ENCODE measurements around the gene GLCCI1.

The GLCCI1 gene

GRCh38 chr7:8115547-8116402 is 147.2 kb downstream of the GLCCI1 start:
- no peaks in the 10 kb centered on the region for H3K36me3 ChIP-seq (ENCODE audit: insufficient read depth, low read length)
- peak overlapping the region; percentile 11; the same call in 1 of the 2 replicates for H3K4me2 ChIP-seq (ENCODE audit: low read length)
- H3K79me2 ChIP-seq (ENCODE audit: insufficient read depth, low read length), result no peaks in the 10 kb centered on the region
- H3K9me2 ChIP-seq (ENCODE audit: low read depth, low read length), result no peaks in the 10 kb centered on the region
- H3K4me3 ChIP-seq (ENCODE audit: low read depth, low read length, poor library complexity, severe bottlenecking), result no peak overlapping the region
- no peaks in the 10 kb centered on the region for H4K20me1 ChIP-seq (ENCODE audit: insufficient read depth, low read length)
- no peaks in the 10 kb centered on the region for H3K27me3 ChIP-seq (ENCODE audit: insufficient read depth, low read length)
- no peaks in the 10 kb centered on the region for H3F3A ChIP-seq (ENCODE audit: insufficient read depth, low read length)
- peak overlapping the region; percentile 74 for H3K27ac ChIP-seq (ENCODE audit: low read depth, low read length, poor library complexity, severe bottlenecking)
- TF ChIP-seq CTCF (IDR thresholded peaks at IDR 0.05; ENCODE audit: low read length) (no peak), EZH2 (IDR thresholded peaks at IDR 0.05; ENCODE audit: borderline replicate concordance, low read length) (no peak)
- no peak overlapping the region for H3K9ac ChIP-seq (ENCODE audit: low read length)
- no peak overlapping the region for H2AFZ ChIP-seq (ENCODE audit: low read length)
- peaks cover 24% of the 10 kb centered on the region for H3K4me1 ChIP-seq (ENCODE audit: insufficient read depth, low read length, severe bottlenecking)
- no peaks in the 10 kb centered on the region for H3K9me3 ChIP-seq (ENCODE audit: low read length)

DNA sequence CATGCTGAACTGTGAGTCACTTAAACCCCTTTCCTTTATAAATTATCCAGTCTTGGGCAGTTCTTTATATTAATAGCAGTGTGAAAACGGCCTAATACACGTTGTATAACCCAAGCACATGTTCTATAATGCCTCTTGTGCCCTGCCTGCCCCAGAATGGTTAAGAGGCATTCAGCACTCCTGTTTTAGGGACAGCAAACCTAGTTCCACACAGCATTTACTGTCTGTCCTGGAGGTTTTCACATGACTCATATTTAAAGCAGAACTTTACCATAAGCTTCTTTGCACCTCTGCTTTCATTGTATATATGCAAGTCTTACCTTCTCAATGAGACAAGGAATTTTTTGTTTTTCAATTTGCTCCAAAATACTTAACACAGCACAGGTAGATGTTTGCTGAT is 148.6 kb downstream of the GLCCI1 start:
- no peaks in the 10 kb centered on the region for H3K36me3 ChIP-seq (ENCODE audit: insufficient read depth, low read length)
- no peak overlapping the region for H3K27ac ChIP-seq (ENCODE audit: low read depth, low read length, poor library complexity, severe bottlenecking)
- H3K4me2 ChIP-seq (ENCODE audit: low read length), result no peak overlapping the region
- peaks cover 24% of the 10 kb centered on the region for H3K4me1 ChIP-seq (ENCODE audit: insufficient read depth, low read length, severe bottlenecking)
- no peaks in the 10 kb centered on the region for H4K20me1 ChIP-seq (ENCODE audit: insufficient read depth, low read length)
- no peaks in the 10 kb centered on the region for H3K9me3 ChIP-seq (ENCODE audit: low read length)
- no peak overlapping the region for H2AFZ ChIP-seq (ENCODE audit: low read length)
- no peak overlapping the region for H3K4me3 ChIP-seq (ENCODE audit: low read depth, low read length, poor library complexity, severe bottlenecking)
- TF ChIP-seq EZH2 (IDR thresholded peaks at IDR 0.05; ENCODE audit: borderline replicate concordance, low read length), result no peak
- TF ChIP-seq CTCF (IDR thresholded peaks at IDR 0.05; ENCODE audit: low read length), result no peak
- no peaks in the 10 kb centered on the region for H3K9me2 ChIP-seq (ENCODE audit: low read depth, low read length)
- no peaks in the 10 kb centered on the region for H3F3A ChIP-seq (ENCODE audit: insufficient read depth, low read length)
- no peaks in the 10 kb centered on the region for H3K79me2 ChIP-seq (ENCODE audit: insufficient read depth, low read length)
- H3K27me3 ChIP-seq (ENCODE audit: insufficient read depth, low read length), result no peaks in the 10 kb centered on the region
- H3K9ac ChIP-seq (ENCODE audit: low read length), result no peak overlapping the region

GRCh38 chr7:8119262-8119661 is 150.7 kb downstream of the GLCCI1 start:
- no peaks in the 10 kb centered on the region for H3K9me3 ChIP-seq (ENCODE audit: low read length)
- no peaks in the 10 kb centered on the region for H4K20me1 ChIP-seq (ENCODE audit: insufficient read depth, low read length)
- no peaks in the 10 kb centered on the region for H3K27me3 ChIP-seq (ENCODE audit: insufficient read depth, low read length)
- no peak overlapping the region for H3K4me3 ChIP-seq (ENCODE audit: low read depth, low read length, poor library complexity, severe bottlenecking)
- no peak overlapping the region for H3K27ac ChIP-seq (ENCODE audit: low read depth, low read length, poor library complexity, severe bottlenecking)
- no peak for TF ChIP-seq CTCF (IDR thresholded peaks at IDR 0.05; ENCODE audit: low read length)
- no peak for TF ChIP-seq EZH2 (IDR thresholded peaks at IDR 0.05; ENCODE audit: borderline replicate concordance, low read length)
- no peak overlapping the region for H3K4me2 ChIP-seq (ENCODE audit: low read length)
- no peak overlapping the region for H3K9ac ChIP-seq (ENCODE audit: low read length)
- H3K36me3 ChIP-seq (ENCODE audit: insufficient read depth, low read length), result no peaks in the 10 kb centered on the region
- no peaks in the 10 kb centered on the region for H3K79me2 ChIP-seq (ENCODE audit: insufficient read depth, low read length)
- H3K9me2 ChIP-seq (ENCODE audit: low read depth, low read length), result no peaks in the 10 kb centered on the region
- no peak overlapping the region for H2AFZ ChIP-seq (ENCODE audit: low read length)
- peaks cover 19% of the 10 kb centered on the region for H3K4me1 ChIP-seq (ENCODE audit: insufficient read depth, low read length, severe bottlenecking)
- no peaks in the 10 kb centered on the region for H3F3A ChIP-seq (ENCODE audit: insufficient read depth, low read length)

Measured in OCI-LY1 (cell line).